IPS DF 6.9 (cell line): ENCODE measurements around the gene TMEM239.

Experiments used
- DNase-seq: peaks from one replicate; pipeline ENCODE4 v3.0.0-alpha.2; 2013; ENCODE audit warnings: low read depth, low spot score
- H3K27ac ChIP-seq: one replicate; pipeline ENCODE4 v1.5.1; 2013; ENCODE audit warnings: low read length, control low read depth
- H3K27me3 ChIP-seq: 2 replicates; pipeline ENCODE4 v1.6.1; 2013; ENCODE audit warnings: mild to moderate bottlenecking, low read length; ENCODE audit not compliant: control insufficient read depth, insufficient read depth
- H3K36me3 ChIP-seq: 2 replicates; pipeline ENCODE4 v1.6.1; 2013; ENCODE audit warnings: low read length; ENCODE audit not compliant: control insufficient read depth, insufficient read depth
- H3K4me1 ChIP-seq: 2 replicates; pipeline ENCODE4 v1.6.1; 2013; ENCODE audit warnings: low read length; ENCODE audit not compliant: control insufficient read depth, insufficient read depth
- H3K4me3 ChIP-seq: 2 replicates; pipeline ENCODE4 v1.5.1; 2013; ENCODE audit warnings: mild to moderate bottlenecking, low read length
- H3K9me3 ChIP-seq: 2 replicates; pipeline ENCODE4 v1.6.1; 2013; ENCODE audit warnings: low read length, inconsistent platforms; ENCODE audit not compliant: control insufficient read depth, insufficient read depth
- WGBS: extraction: QIAGEN DNeasy Blood & Tissue Kit; methylation state at CpG from one replicate; pipeline ENCODE4 v1.1.7; 2013; ENCODE audit warnings: mixed read lengths, missing lambda C conversion rate; ENCODE audit not compliant: insufficient read length, insufficient coverage; 5-methylcytosine and 5-hydroxymethylcytosine counted together

Gene TMEM239

GRCh38 chr20:2837221-2837960 is 21.2 kb downstream of the TMEM239 start:
- DNase-seq, result no peak
- Histone ChIP-seq H3K4me3 (no peak overlapping the region), H3K9me3 (no peaks in the 10 kb centered on the region), H3K27me3 (no peaks in the 10 kb centered on the region; the same call in 1 of the 2 replicates), H3K27ac (no peak overlapping the region), H3K4me1 (peaks cover 3% of the 10 kb centered on the region; the same call in 1 of the 2 replicates), H3K36me3 (peaks cover 5% of the 10 kb centered on the region; the same call in 1 of the 2 replicates)
- no CpG with 5 or more reads among the region's 6 CpGs for WGBS

GRCh38 chr20:2838170-2838797 is 22.1 kb downstream of the TMEM239 start:
- Histone ChIP-seq H3K27ac (no peak overlapping the region), H3K9me3 (no peaks in the 10 kb centered on the region), H3K27me3 (no peaks in the 10 kb centered on the region; the same call in 1 of the 2 replicates), H3K4me3 (no peak overlapping the region), H3K4me1 (peaks cover 3% of the 10 kb centered on the region; the same call in 1 of the 2 replicates), H3K36me3 (peaks cover 5% of the 10 kb centered on the region; the same call in 1 of the 2 replicates)
- no peak for DNase-seq
- WGBS, result no CpG with 5 or more reads among the region's 19 CpGs

- H3K4me3 ChIP-seq, result no peak overlapping the region
- H3K27me3 ChIP-seq, result no peaks in the 10 kb centered on the region; the same call in 1 of the 2 replicates
- H3K4me1 ChIP-seq, result peaks cover 3% of the 10 kb centered on the region; the same call in 1 of the 2 replicates
- DNase-seq, result no peak
- no peaks in the 10 kb centered on the region for H3K9me3 ChIP-seq
- peaks cover 5% of the 10 kb centered on the region; the same call in 1 of the 2 replicates for H3K36me3 ChIP-seq
- WGBS, result no CpG with 5 or more reads among the region's 15 CpGs
- no peak overlapping the region for H3K27ac ChIP-seq
Measured at GRCh38 chr20:2838847-2839671, 22.9 kb downstream of the TMEM239 start.

- WGBS, result no CpG with 5 or more reads among the region's 21 CpGs
- DNase-seq, result no peak
- Histone ChIP-seq H3K36me3 (peaks cover 5% of the 10 kb centered on the region; the same call in 1 of the 2 replicates), H3K27ac (no peak overlapping the region), H3K4me3 (no peak overlapping the region; the same call in 1 of the 2 replicates), H3K9me3 (no peaks in the 10 kb centered on the region), H3K27me3 (no peaks in the 10 kb centered on the region; the same call in 1 of the 2 replicates), H3K4me1 (peaks cover 3% of the 10 kb centered on the region; the same call in 1 of the 2 replicates)
Measured at GRCh38 chr20:2839732-2840137, 23.6 kb downstream of the TMEM239 start.

GRCh38 chr20:2840138-2840966 is 24.2 kb downstream of the TMEM239 start, which contains the start of the genes PCED1A and VPS16:
Gene PCED1A (minus strand): TSS chr20:2840655. CDS start chr20:2839912, 743 bp downstream.
Gene VPS16 (plus strand): TSS chr20:2840745. CDS start chr20:2840775, 30 bp downstream.
- no peak for DNase-seq
- Histone ChIP-seq H3K36me3 (peaks cover 5% of the 10 kb centered on the region; the same call in 1 of the 2 replicates), H3K4me3 (peak within 1 kb of the TSS; percentile 80; the same call in 1 of the 2 replicates), H3K27ac (no peak within 1 kb of the TSS), H3K4me1 (peaks cover 3% of the 10 kb centered on the region; the same call in 1 of the 2 replicates), H3K27me3 (no peaks in the 10 kb centered on the region; the same call in 1 of the 2 replicates), H3K9me3 (no peaks in the 10 kb centered on the region)
- WGBS, result no CpG with 5 or more reads among the region's 98 CpGs

GRCh38 chr20:2840967-2841531 is 24.9 kb downstream of the TMEM239 start:
- Histone ChIP-seq H3K27me3 (no peaks in the 10 kb centered on the region; the same call in 1 of the 2 replicates), H3K9me3 (no peaks in the 10 kb centered on the region), H3K4me1 (peaks cover 3% of the 10 kb centered on the region; the same call in 1 of the 2 replicates), H3K36me3 (peaks cover 5% of the 10 kb centered on the region; the same call in 1 of the 2 replicates), H3K4me3 (peak overlapping the region; percentile 80; the same call in 1 of the 2 replicates), H3K27ac (no peak overlapping the region)
- DNase-seq, result no peak
- WGBS, result no CpG with 5 or more reads among the region's 33 CpGs

GRCh38 chr20:2845607-2846006 is 29.4 kb downstream of the TMEM239 start:
- DNase-seq, result no peak
- Histone ChIP-seq H3K36me3 (no peaks in the 10 kb centered on the region), H3K4me1 (no peaks in the 10 kb centered on the region), H3K9me3 (no peaks in the 10 kb centered on the region), H3K27me3 (no peaks in the 10 kb centered on the region), H3K4me3 (no peak overlapping the region), H3K27ac (no peak overlapping the region)
- WGBS, result no CpG with 5 or more reads among the region's 2 CpGs

GRCh38 chr20:2846698-2847097 is 30.5 kb downstream of the TMEM239 start:
- no peak overlapping the region for H3K4me3 ChIP-seq
- H3K27ac ChIP-seq, result no peak overlapping the region
- no peak for DNase-seq
- H3K9me3 ChIP-seq, result no peaks in the 10 kb centered on the region
- H3K27me3 ChIP-seq, result no peaks in the 10 kb centered on the region
- no peaks in the 10 kb centered on the region for H3K4me1 ChIP-seq
- no CpG with 5 or more reads among the region's 5 CpGs for WGBS
- H3K36me3 ChIP-seq, result no peaks in the 10 kb centered on the region

GRCh38 chr20:2847802-2848201 is 31.6 kb downstream of the TMEM239 start:
- H3K9me3 ChIP-seq, result no peaks in the 10 kb centered on the region
- no peak overlapping the region for H3K4me3 ChIP-seq
- H3K4me1 ChIP-seq, result no peaks in the 10 kb centered on the region
- H3K36me3 ChIP-seq, result no peaks in the 10 kb centered on the region
- no peak overlapping the region for H3K27ac ChIP-seq
- no peak for DNase-seq
- no CpG with 5 or more reads among the region's 4 CpGs for WGBS
- H3K27me3 ChIP-seq, result no peaks in the 10 kb centered on the region
